ENCODE data around the gene NPPA.

NPPA gene

GRCh38 chr1:11873395-11874257, 26.0 kb upstream of the NPPA start:
- no peak for DNase-seq

GRCh38 chr1:11872545-11872944, 25.0 kb upstream of the NPPA start:
- DNase-seq: no peak

- DNase-seq: no peak
Observed at GRCh38 chr1:11869650-11870207, 22.1 kb upstream of the NPPA start.

GRCh38 chr1:11869104-11869503, 21.5 kb upstream of the NPPA start:
- DNase-seq: no peak

- DNase-seq: no peak
Observed at GRCh38 chr1:11868331-11868980, 20.9 kb upstream of the NPPA start.

GRCh38 chr1:11862890-11863289, 15.3 kb upstream of the NPPA start:
- no peak for DNase-seq

GRCh38 chr1:11860587-11860986, 13.0 kb upstream of the NPPA start:
- DNase-seq: no peak

GRCh38 chr1:11860083-11860482, 12.5 kb upstream of the NPPA start:
- DNase-seq: no peak

GRCh38 chr1:11858968-11859871, 11.6 kb upstream of the NPPA start:
- DNase-seq: peak; percentile 85

GRCh38 chr1:11858613-11858967, 11.0 kb upstream of the NPPA start, which contains the start of gene NPPB:
Gene NPPB, minus strand, starts transcription at chr1:11858945. Its CDS starts 112 bp downstream, at chr1:11858833.
- DNase-seq: no peak

- DNase-seq: no peak
Observed at GRCh38 chr1:11858158-11858557, 10.6 kb upstream of the NPPA start.

- no peak for DNase-seq
Observed at GRCh38 chr1:11857164-11857851, 9.7 kb upstream of the NPPA start.

- no peak for DNase-seq
Observed at GRCh38 chr1:11856698-11857097, 9.1 kb upstream of the NPPA start.

GRCh38 chr1:11855430-11855829, 7.8 kb upstream of the NPPA start:
- no peak for DNase-seq

GRCh38 chr1:11854519-11854918, 6.9 kb upstream of the NPPA start:
- DNase-seq: no peak

- DNase-seq: no peak
Observed at GRCh38 chr1:11851180-11851579, 3.6 kb upstream of the NPPA start.

GRCh38 chr1:11850156-11850555, 2.6 kb upstream of the NPPA start:
- DNase-seq: no peak

GRCh38 chr1:11848373-11848700, 754 bp upstream of the NPPA start:
- no peak for DNase-seq

GRCh38 chr1:11845641-11846335, 1.8 kb downstream of the NPPA start:
- DNase-seq: no peak

- no peak for DNase-seq
Observed at GRCh38 chr1:11842154-11843041, 5.2 kb downstream of the NPPA start.
